SK-N-MC (cell line): ENCODE results near the gene RCVRN.

Experiments used
- DNase-seq: peaks from one replicate; pipeline ENCODE4 v3.0.0-alpha.2; 2011; ENCODE audit warnings: low read depth, low spot score
- H3K27ac ChIP-seq: fragments of 200-600 bp; sonication (generic); 2 replicates; pipeline ENCODE4 v1.5.1; 2016; ENCODE audit warnings: mixed run types
- H3K36me3 ChIP-seq: fragments of 200-600 bp; sonication (generic); 2 replicates; pipeline ENCODE4 v1.6.1; 2017; ENCODE audit warnings: antibody characterized with exemption, low read length, mixed read lengths; ENCODE audit not compliant: insufficient read depth
- H3K4me3 ChIP-seq: fragments of 200-600 bp; sonication (generic); 2 replicates; pipeline ENCODE4 v1.5.1; 2016
- H3K9ac ChIP-seq: fragments of 200-600 bp; sonication (generic); 2 replicates; pipeline ENCODE4 v1.8.0; 2017; ENCODE audit warnings: mixed run types, mixed read lengths; ENCODE audit not compliant: insufficient read length
- H3K9me3 ChIP-seq: fragments of 200-600 bp; sonication (generic); 2 replicates; pipeline ENCODE4 v1.6.1; 2017; ENCODE audit warnings: low read depth, mild to moderate bottlenecking, antibody characterized with exemption, low read length, moderate library complexity, mixed read lengths
- EZH2 ChIP-seq: fragments of 200-600 bp; sonication (generic); IDR thresholded peaks from one replicate; pipeline ENCODE4 v1.6.1; 2017; ENCODE audit warnings: antibody characterized with exemption
- FOXP2 ChIP-seq: optimal IDR thresholded peaks from 2 replicates; pipeline ENCODE3; 2011; ENCODE audit warnings: mild to moderate bottlenecking, moderate library complexity; ENCODE audit not compliant: insufficient read depth; ENCODE audit errors: extremely low read length, control extremely low read depth
- POLR2AphosphoS5 ChIP-seq: IDR thresholded peaks from 2 replicates; pipeline ENCODE4 v1.6.1; 2012; ENCODE audit warnings: mild to moderate bottlenecking, low read depth, low read length, borderline replicate concordance

RCVRN gene

DNA sequence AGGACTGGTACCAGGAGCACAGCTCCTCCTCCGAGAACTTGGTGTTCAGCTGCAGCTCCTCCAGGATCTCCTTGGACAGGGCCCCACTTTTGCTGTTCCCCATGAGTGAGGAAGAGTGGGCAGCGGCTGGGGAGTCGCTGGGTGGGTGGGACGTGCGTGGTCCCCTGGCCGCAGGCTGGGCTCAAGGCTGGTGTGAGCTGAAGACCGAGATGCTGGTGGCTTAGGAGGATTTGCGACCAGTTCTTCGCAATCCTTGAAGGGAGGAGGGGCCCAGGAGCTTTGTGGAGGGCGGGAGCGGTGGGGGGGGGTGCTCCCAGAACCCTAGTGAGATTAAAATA is at the start of gene RCVRN:
Gene RCVRN, minus strand, starts transcription at position 194 of the 338 bp plus-strand sequence. Its CDS starts 91 bp downstream, at position 103.
- Histone ChIP-seq H3K4me3 (no peak within 1 kb of the TSS), H3K9me3 (no peaks in the 10 kb centered on the region), H3K9ac (no peak within 1 kb of the TSS), H3K36me3 (no peaks in the 10 kb centered on the region), H3K27ac (no peak within 1 kb of the TSS)
- no peak for DNase-seq
- TF ChIP-seq POLR2AphosphoS5 (no peak), FOXP2 (no peak), EZH2 (no peak)

DNA sequence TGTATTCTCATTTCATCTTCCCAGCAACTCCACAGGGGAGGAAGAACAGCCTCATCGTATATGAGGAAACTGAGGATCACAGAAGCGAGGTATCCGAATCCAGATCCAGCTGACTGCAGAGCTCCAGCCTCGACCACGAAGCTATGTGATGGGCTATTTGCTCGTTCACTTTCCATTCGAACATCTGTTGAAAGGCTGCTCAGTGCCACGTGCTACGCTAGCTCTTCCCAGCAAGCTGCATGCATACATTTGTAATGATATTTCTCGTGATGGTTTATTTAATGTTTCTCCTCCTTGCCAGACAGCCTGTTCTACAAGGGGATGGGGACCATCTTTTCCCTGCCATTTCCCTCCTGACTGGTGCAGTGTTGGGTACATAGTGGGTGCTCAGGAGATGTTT is 48.4 kb upstream of the RCVRN start:
- no peak overlapping the region for H3K9ac ChIP-seq
- H3K27ac ChIP-seq = no peak overlapping the region
- H3K4me3 ChIP-seq = no peak overlapping the region
- TF ChIP-seq EZH2 (no peak), FOXP2 (no peak), POLR2AphosphoS5 (no peak)
- no peak for DNase-seq
- H3K36me3 ChIP-seq = no peaks in the 10 kb centered on the region
- no peaks in the 10 kb centered on the region for H3K9me3 ChIP-seq

DNA sequence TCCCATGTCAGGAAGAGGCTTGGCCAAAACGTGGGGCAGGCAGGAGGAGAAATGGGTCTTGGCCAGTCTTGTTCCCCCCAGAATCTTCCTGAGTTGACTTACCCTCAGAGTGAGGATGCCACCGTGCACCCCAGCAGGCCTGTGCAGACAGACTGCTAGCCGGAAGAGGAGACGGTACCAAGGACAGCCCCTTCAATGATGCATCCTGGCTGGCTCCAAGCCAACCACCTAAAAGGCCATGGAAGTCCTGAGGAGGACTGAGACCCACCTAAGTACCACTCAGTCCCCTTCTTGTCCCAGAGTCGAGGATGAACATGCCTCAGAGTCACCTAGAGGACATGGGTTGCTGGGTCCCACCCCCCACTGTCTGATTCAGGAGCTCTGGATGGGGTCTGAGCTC is 46.7 kb upstream of the RCVRN start:
- Histone ChIP-seq H3K9me3 (no peaks in the 10 kb centered on the region), H3K27ac (no peak overlapping the region), H3K36me3 (no peaks in the 10 kb centered on the region), H3K9ac (no peak overlapping the region), H3K4me3 (no peak overlapping the region)
- DNase-seq = no peak
- TF ChIP-seq FOXP2 = no peak
- TF ChIP-seq EZH2 = no peak
- TF ChIP-seq POLR2AphosphoS5 = no peak

DNA sequence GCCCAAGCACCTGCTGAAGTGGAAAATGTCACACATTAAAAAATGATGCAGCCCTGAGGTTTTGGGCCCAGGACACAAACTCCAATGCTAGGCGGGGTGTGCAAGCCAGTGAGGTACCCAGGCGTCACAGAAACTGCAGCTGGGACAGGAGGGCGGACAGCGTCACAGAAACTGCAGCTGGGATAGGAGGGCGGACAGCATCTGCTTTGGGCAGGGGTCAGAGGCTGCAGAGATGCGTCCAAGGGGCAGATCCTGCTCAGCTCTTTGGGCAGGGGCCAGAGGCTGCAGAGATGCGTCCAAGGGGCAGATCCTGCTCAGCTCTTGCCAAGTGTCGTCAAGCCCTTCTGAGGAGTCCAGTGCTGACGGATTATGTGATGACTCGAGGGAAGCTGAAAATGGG is 43.9 kb upstream of the RCVRN start:
- TF ChIP-seq EZH2 (no peak), POLR2AphosphoS5 (no peak), FOXP2 (no peak)
- H3K4me3 ChIP-seq = no peak overlapping the region
- H3K9ac ChIP-seq = no peak overlapping the region
- no peak for DNase-seq
- H3K27ac ChIP-seq = no peak overlapping the region
- no peaks in the 10 kb centered on the region for H3K9me3 ChIP-seq
- no peaks in the 10 kb centered on the region for H3K36me3 ChIP-seq

DNA sequence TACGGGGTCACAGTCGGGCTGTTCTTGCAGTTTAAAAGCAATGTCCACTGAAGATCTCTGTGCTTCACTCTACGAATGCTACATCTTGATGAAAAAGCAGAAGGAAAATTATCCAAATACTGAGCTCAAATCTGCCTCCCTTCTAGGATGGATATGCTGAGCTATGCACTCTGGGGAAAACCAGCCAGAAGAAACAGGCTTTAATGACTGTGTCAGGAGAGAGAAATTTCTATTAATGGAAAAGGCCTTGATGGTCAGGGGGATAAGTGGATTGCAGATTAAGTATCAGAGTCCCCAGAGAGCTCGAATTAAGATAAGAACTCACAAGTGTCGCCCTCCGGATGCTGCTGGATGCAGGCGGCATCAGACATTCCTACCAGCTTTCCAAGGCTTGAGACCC is 39.6 kb upstream of the RCVRN start:
- no peak overlapping the region for H3K9ac ChIP-seq
- H3K27ac ChIP-seq = no peak overlapping the region
- H3K36me3 ChIP-seq = no peaks in the 10 kb centered on the region
- no peaks in the 10 kb centered on the region for H3K9me3 ChIP-seq
- no peak for DNase-seq
- TF ChIP-seq EZH2 (no peak), FOXP2 (no peak), POLR2AphosphoS5 (no peak)
- no peak overlapping the region for H3K4me3 ChIP-seq

DNA sequence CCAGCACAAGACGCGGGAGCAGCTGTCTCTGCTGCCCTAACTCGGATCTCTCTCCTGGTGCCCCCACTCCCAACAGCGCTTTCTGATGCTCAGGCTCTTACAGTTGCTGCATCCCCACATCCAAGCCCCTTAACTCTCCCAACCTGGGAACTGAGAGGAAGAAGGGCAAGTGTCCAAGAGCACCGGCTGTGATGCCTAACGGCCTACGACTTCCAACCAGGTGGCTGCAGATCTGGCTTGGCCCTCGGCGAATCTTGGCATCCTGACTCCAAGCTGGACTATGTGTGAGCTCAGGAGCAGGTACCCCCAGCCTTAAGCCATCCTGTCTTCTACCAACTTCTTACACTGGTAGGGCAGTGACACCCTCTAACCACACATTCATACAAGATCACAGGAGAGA is 38.3 kb upstream of the RCVRN start:
- H3K9me3 ChIP-seq = no peaks in the 10 kb centered on the region
- no peaks in the 10 kb centered on the region for H3K36me3 ChIP-seq
- H3K9ac ChIP-seq = no peak overlapping the region
- H3K4me3 ChIP-seq = no peak overlapping the region
- TF ChIP-seq FOXP2 (no peak), EZH2 (no peak), POLR2AphosphoS5 (no peak)
- no peak for DNase-seq
- H3K27ac ChIP-seq = no peak overlapping the region

DNA sequence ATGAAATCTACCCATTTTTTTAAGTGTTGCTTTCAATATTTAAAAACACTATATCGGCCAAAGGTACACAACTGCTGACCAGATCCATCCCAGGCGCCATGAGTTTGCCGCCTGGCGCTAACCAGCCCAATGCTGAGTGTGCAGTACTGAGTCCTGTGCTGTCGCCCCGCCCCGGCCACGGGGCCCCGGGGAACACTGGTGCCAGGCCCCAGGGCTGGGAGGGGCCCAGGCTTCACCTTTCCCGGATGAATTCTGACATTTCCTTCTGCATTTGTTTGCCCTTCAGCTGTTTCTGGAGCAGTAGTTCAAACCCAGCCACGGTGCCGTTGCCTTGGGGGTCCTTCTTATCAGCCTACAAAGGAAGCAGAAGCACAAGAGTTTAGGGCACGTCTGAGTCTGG is 37.8 kb upstream of the RCVRN start:
- Histone ChIP-seq H3K27ac (no peak overlapping the region), H3K9ac (no peak overlapping the region), H3K9me3 (no peaks in the 10 kb centered on the region), H3K4me3 (no peak overlapping the region), H3K36me3 (no peaks in the 10 kb centered on the region)
- DNase-seq = no peak
- no peak for TF ChIP-seq POLR2AphosphoS5
- TF ChIP-seq EZH2 = no peak
- TF ChIP-seq FOXP2 = no peak

DNA sequence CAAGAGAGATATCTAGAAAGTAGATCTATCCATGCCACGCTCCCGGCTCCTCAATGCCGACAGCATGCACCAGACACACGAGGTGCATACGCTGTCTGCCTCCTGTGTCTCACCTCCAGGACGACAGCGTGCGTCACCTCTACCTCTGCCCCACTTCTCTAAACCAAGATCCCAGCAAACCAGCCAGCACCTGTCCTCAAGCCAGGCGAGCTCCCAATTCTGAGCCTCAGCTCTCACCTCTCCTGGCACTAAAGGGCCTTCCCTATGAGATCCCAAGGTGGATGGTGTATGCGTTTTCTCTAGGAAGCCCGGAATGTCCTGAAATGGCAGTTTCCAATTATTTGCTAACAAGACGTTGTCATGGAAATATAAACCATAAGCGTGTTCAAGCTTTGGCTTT is 36.2 kb upstream of the RCVRN start:
- no peak overlapping the region for H3K4me3 ChIP-seq
- no peaks in the 10 kb centered on the region for H3K36me3 ChIP-seq
- H3K9me3 ChIP-seq = no peaks in the 10 kb centered on the region
- no peak for DNase-seq
- no peak overlapping the region for H3K27ac ChIP-seq
- no peak overlapping the region for H3K9ac ChIP-seq
- no peak for TF ChIP-seq POLR2AphosphoS5
- no peak for TF ChIP-seq FOXP2
- TF ChIP-seq EZH2 = no peak

DNA sequence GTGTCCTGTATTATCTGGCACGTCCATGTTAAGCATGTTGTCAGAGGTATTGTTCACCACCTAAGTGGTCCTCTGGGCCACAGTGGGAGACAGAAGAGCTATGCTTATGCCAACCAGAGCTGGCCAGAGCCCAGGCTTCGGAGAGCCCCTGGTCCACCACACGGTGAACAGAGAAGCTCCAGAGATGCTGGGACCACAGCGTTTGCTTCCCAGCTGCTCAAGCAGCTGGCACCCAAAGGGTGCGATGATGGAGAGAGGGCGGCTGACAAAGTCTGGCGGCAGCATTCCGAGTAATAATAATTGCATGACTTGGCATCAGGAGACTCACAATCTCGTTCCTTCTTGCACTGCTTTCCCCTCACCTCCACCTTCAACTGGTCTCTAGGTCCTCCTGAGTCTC is 35.8 kb upstream of the RCVRN start:
- H3K27ac ChIP-seq = no peak overlapping the region
- no peaks in the 10 kb centered on the region for H3K36me3 ChIP-seq
- TF ChIP-seq POLR2AphosphoS5 (no peak), FOXP2 (no peak), EZH2 (no peak)
- no peaks in the 10 kb centered on the region for H3K9me3 ChIP-seq
- no peak for DNase-seq
- no peak overlapping the region for H3K4me3 ChIP-seq
- no peak overlapping the region for H3K9ac ChIP-seq
